ENCODE data around the gene HES5.

GRCh38 chr1:2495026-2495425, 35.0 kb downstream of the HES5 start:
- TF ChIP-seq, protein P1, sequence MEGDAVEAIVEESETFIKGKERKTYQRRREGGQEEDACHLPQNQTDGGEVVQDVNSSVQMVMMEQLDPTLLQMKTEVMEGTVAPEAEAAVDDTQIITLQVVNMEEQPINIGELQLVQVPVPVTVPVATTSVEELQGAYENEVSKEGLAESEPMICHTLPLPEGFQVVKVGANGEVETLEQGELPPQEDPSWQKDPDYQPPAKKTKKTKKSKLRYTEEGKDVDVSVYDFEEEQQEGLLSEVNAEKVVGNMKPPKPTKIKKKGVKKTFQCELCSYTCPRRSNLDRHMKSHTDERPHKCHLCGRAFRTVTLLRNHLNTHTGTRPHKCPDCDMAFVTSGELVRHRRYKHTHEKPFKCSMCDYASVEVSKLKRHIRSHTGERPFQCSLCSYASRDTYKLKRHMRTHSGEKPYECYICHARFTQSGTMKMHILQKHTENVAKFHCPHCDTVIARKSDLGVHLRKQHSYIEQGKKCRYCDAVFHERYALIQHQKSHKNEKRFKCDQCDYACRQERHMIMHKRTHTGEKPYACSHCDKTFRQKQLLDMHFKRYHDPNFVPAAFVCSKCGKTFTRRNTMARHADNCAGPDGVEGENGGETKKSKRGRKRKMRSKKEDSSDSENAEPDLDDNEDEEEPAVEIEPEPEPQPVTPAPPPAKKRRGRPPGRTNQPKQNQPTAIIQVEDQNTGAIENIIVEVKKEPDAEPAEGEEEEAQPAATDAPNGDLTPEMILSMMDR (IDR thresholded peaks at IDR 0.05; ENCODE audit: insufficient read depth, low read length, poor library complexity, severe bottlenecking), result no peak
- no peak for TF ChIP-seq EZH2phosphoT487 (conservative IDR thresholded peaks at IDR 0.05; ENCODE audit: low read length)

Measured in SU-DHL-6 (cell line).